HCT116 (cell line): ENCODE data around the gene FOXK2. TPM values are rescaled to one million over a fixed set of nuclear protein-coding genes. Genes with fewer than 3 reads are reported as not detected.
"Not testable (repeated sequence)": the region's sequence is repeated elsewhere in the genome, so short reads cannot be mapped to it uniquely, and the experiment has no call there.

ENCODE experiments used
- ATAC-seq: fragments of 200-7000 bp; cut with Tn5 transposase; 2 replicates; pipeline ENCODE4 v1.9.1; 2020; ENCODE audit warnings: mild to moderate bottlenecking, moderate library complexity
- BruUV-seq: library from RNA; stranded (reverse); fragments of 400-500 nt; replicated peaks from 2 replicates; lab custom pipeline; 2021; lab: Mats Ljungman, UMichigan
- CTCF ChIA-PET: fragments of 300-600 bp; sonication (Branson Sonifier 250); formaldehyde crosslinking; loops from one replicate; lab custom pipeline; 2021; ENCODE audit warnings: antibody characterized with exemption; lab: Charles Lee
- POLR2A ChIA-PET: fragments of 300-600, 350-600 bp; sonication (Branson Sonifier 250); formaldehyde crosslinking; loops from one replicate; lab custom pipeline; 2021; ENCODE audit warnings: antibody characterized with exemption; lab: Charles Lee
- RAD21 ChIA-PET, 2 experiments: fragments of 300-600 bp; sonication (Branson Sonifier 250); formaldehyde crosslinking; loops; one replicate each; lab custom pipeline; 2023; ENCODE audit warnings: low total read pairs in 2 of 2; ENCODE audit not compliant: uncharacterized antibody in 2 of 2, unreplicated experiment in 2 of 2, low non-redundant PET in 1 of 2; lab: Charles Lee
- DNase-seq: peaks from one replicate; pipeline ENCODE4 v3.0.0-alpha.2; 2010; ENCODE audit warnings: low read depth, low spot score
- H2AFZ ChIP-seq: fragments of 200-600 bp; shearing (Covaris generic), sonication (generic); 2 replicates; pipeline ENCODE4 v1.6.1; 2017; ENCODE audit warnings: low read depth, mixed run types, mixed read lengths, antibody characterized with exemption, low read length; ENCODE audit not compliant: poor library complexity, severe bottlenecking
- H3K27ac ChIP-seq: 2 replicates; pipeline ENCODE4 v1.5.1; 2012; ENCODE audit warnings: low read depth, low read length
- H3K27me3 ChIP-seq: fragments of 200-600 bp; sonication (generic); 2 replicates; pipeline ENCODE4 v1.6.1; 2016; ENCODE audit warnings: mixed run types, low read length, mixed read lengths; ENCODE audit not compliant: insufficient read depth
- H3K36me3 ChIP-seq, 2 experiments: fragments of 200-500 bp in 1 of 2; fragments of 200-600 bp in 1 of 2; sonication (Bioruptor generic) in 1 of 2; sonication (generic) in 1 of 2; 2 replicates each; pipeline versions ENCODE4 v1.5.1 to v1.6.1; 2014 to 2016; ENCODE audit warnings: low read length in 2 of 2, inconsistent platforms in 1 of 2, mixed read lengths in 1 of 2, mixed run types in 1 of 2; ENCODE audit not compliant: insufficient read depth in 2 of 2, control insufficient read depth in 1 of 2
- H3K4me1 ChIP-seq, 2 experiments: fragments of 200-600 bp in 1 of 2; sonication (generic) in 1 of 2; 2 replicates each; pipeline versions ENCODE4 v1.5.1 to v1.6.1; 2012 to 2017; ENCODE audit warnings: low read length in 2 of 2, inconsistent platforms in 1 of 2, mild to moderate bottlenecking in 1 of 2, mixed read lengths in 1 of 2, mixed run types in 1 of 2, moderate library complexity in 1 of 2; ENCODE audit not compliant: insufficient read depth in 2 of 2, control insufficient read depth in 1 of 2
- H3K4me2 ChIP-seq: fragments of 200-600 bp; sonication (generic); 2 replicates; pipeline ENCODE4 v1.6.1; 2017; ENCODE audit warnings: mixed run types, low read length, mixed read lengths
- H3K4me3 ChIP-seq, 2 experiments: fragments of 200-600 bp in 1 of 2; sonication (generic) in 1 of 2; replicated peaks in 1 of 2; 2 replicates each; pipeline ENCODE4 v1.5.1; 2011 to 2016; ENCODE audit warnings: low read length in 2 of 2, control low read depth in 1 of 2, low read depth in 1 of 2, mild to moderate bottlenecking in 1 of 2, mixed read lengths in 1 of 2, mixed run types in 1 of 2
- H3K79me2 ChIP-seq: fragments of 200-600 bp; sonication (generic); 2 replicates; pipeline ENCODE4 v1.6.1; 2017; ENCODE audit warnings: mild to moderate bottlenecking, mixed run types, low read length, moderate library complexity, mixed read lengths; ENCODE audit not compliant: insufficient read depth
- H3K9ac ChIP-seq: fragments of 200-600 bp; sonication (generic); 2 replicates; pipeline ENCODE4 v1.6.1; 2016; ENCODE audit warnings: low read length, mixed read lengths
- H3K9me2 ChIP-seq: fragments of 200-600 bp; sonication (generic), shearing (Covaris generic); 2 replicates; pipeline ENCODE4 v1.6.1; 2017; ENCODE audit warnings: mixed run types, mild to moderate bottlenecking, moderate library complexity; ENCODE audit not compliant: insufficient read depth
- H3K9me3 ChIP-seq, 2 experiments: fragments of 200-500 bp in 1 of 2; fragments of 200-600 bp in 1 of 2; sonication (Bioruptor generic) in 1 of 2; sonication (generic) in 1 of 2; 2 replicates each; pipeline ENCODE4 v1.6.1; 2014 to 2017; ENCODE audit warnings: low read length in 2 of 2, mixed read lengths in 2 of 2, inconsistent platforms in 1 of 2, low read depth in 1 of 2, mild to moderate bottlenecking in 1 of 2, mixed run types in 1 of 2, moderate library complexity in 1 of 2; ENCODE audit not compliant: control insufficient read depth in 1 of 2, insufficient read depth in 1 of 2
- H4K20me1 ChIP-seq: fragments of 200-600 bp; sonication (generic), shearing (Covaris generic); 2 replicates; pipeline ENCODE4 v1.6.1; 2017; ENCODE audit warnings: mixed run types, mild to moderate bottlenecking, moderate library complexity; ENCODE audit not compliant: insufficient read depth
- ATF3 ChIP-seq: IDR thresholded peaks from 2 replicates; pipeline ENCODE4 v1.6.1; 2012
- CBX3 ChIP-seq: IDR thresholded peaks from 2 replicates; pipeline ENCODE4 v1.6.1; 2012; ENCODE audit warnings: low read depth
- CEBPB ChIP-seq: IDR thresholded peaks from 2 replicates; pipeline ENCODE4 v1.6.1; 2012; ENCODE audit warnings: low read depth
- CTCF ChIP-seq, 3 experiments: fragments of 200-600 bp in 1 of 3; sonication (generic) in 1 of 3; IDR thresholded peaks in 2 of 3; conservative IDR thresholded peaks in 1 of 3; 2 replicates each; pipeline ENCODE4 v1.5.1; 2012 to 2017; ENCODE audit warnings: low read depth in 2 of 3, low read length in 2 of 3, antibody characterized with exemption in 1 of 3, borderline replicate concordance in 1 of 3, control low read depth in 1 of 3, mild to moderate bottlenecking in 1 of 3, mixed read lengths in 1 of 3, mixed run types in 1 of 3, moderate library complexity in 1 of 3; ENCODE audit not compliant: insufficient read depth in 1 of 3
- EZH2 ChIP-seq: fragments of 200-600 bp; sonication (generic); IDR thresholded peaks from 2 replicates; pipeline ENCODE4 v1.6.1; 2017; ENCODE audit warnings: antibody characterized with exemption, mixed run types
- FOSL1 ChIP-seq: IDR thresholded peaks from 2 replicates; pipeline ENCODE4 v1.6.1; 2012; ENCODE audit warnings: low read depth
- MAX ChIP-seq: IDR thresholded peaks from 2 replicates; pipeline ENCODE4 v1.6.1; 2012
- RAD21 ChIP-seq: IDR thresholded peaks from 2 replicates; pipeline ENCODE4 v1.6.1; 2012; ENCODE audit warnings: low read depth, mild to moderate bottlenecking
- ZNF274 ChIP-seq: fragments of 200-500 bp; sonication (Bioruptor generic); IDR thresholded peaks from 2 replicates; pipeline ENCODE4 v1.6.1; 2014; ENCODE audit warnings: mild to moderate bottlenecking, low read depth, low read length, inconsistent platforms
- intact Hi-C: fragments of 100-400 bp; cut with micrococcal nuclease; formaldehyde crosslinking; loops from 2 replicates; pipeline ENCODE4 v1.10.0; 2022
- total RNA-seq: library from RNA; stranded (reverse); gene quantifications from one replicate; pipeline ENCODE4 v1.2.1, GENCODE V29; 2021; ENCODE audit not compliant: unreplicated experiment

The FOXK2 gene
- total RNA-seq, 1 experiment from 2014 or later = 122 TPM

GRCh38 chr17:82561429-82562035, 42.0 kb downstream of the FOXK2 start:
- peak; percentile 35; the same call in 1 of the 2 replicates for ATAC-seq
- Histone ChIP-seq H3K4me3 (no peak overlapping the region), H3K9me2 (no peaks in the 10 kb centered on the region), H3K4me1 (peaks cover 5 to 24% of the 10 kb centered on the region in 2 experiments; a peak in 1 of 4 replicates), H4K20me1 (peaks cover 33% of the 10 kb centered on the region; the same call in 1 of the 2 replicates), H2AFZ (no peak overlapping the region), H3K36me3 (peaks cover 14 to 22% of the 10 kb centered on the region in 2 experiments), H3K27ac (no peak overlapping the region)
- RAD21 ChIA-PET = no interaction called here
- no TSS peak for BruUV-seq
- CTCF ChIA-PET = interaction anchor here (0.6 kb wide), 1 partner anchor 74 kb away, joined by 3 read pairs; no protein-coding TSS in a partner anchor
- intact Hi-C loops = no loop called here
- no peak for TF ChIP-seq CEBPB
- TF ChIP-seq MAX = no peak
- TF ChIP-seq ZNF274 = no peak
- TF ChIP-seq CTCF (IDR thresholded peaks at IDR 0.05 in 2 of 3, conservative IDR thresholded peaks at IDR 0.05 in 1 of 3; ENCODE audit: borderline replicate concordance in 1 of 3, insufficient read depth in 1 of 3, low read depth in 2 of 3, low read length in 2 of 3) = no peak
- no peak for TF ChIP-seq EZH2
- TF ChIP-seq CBX3 = no peak
- TF ChIP-seq ATF3 = no peak
- no peak for TF ChIP-seq RAD21
- no peak for TF ChIP-seq FOSL1
- TF ChIP-seq, all 23 proteins: peak for 0
- no peak overlapping the region for H3K9ac ChIP-seq
- no peak overlapping the region for H3K4me2 ChIP-seq
- DNase-seq = no peak
- no peaks in the 10 kb centered on the region for H3K27me3 ChIP-seq
- H3K79me2 ChIP-seq = peaks cover 100% of the 10 kb centered on the region
- no peaks in the 10 kb centered on the region for H3K9me3 ChIP-seq
- POLR2A ChIA-PET = no interaction called here

- DNase-seq, POLR2A ChIA-PET, BruUV-seq: not testable (repeated sequence)
These were observed 43.2 kb downstream of the FOXK2 start for GRCh38 chr17:82562718-82563220.

More at GRCh38 chr17:82562718-82563220, 43.2 kb downstream of the FOXK2 start:
- H3K9ac ChIP-seq, H3K4me3 ChIP-seq, H3K4me2 ChIP-seq, H3K27me3 ChIP-seq, H2AFZ ChIP-seq, H3K9me3 ChIP-seq, ATAC-seq, RAD21 ChIA-PET, H3K9me2 ChIP-seq, CTCF ChIA-PET, H3K27ac ChIP-seq, intact Hi-C loops: not testable (repeated sequence)
- Histone ChIP-seq H3K4me1 (peaks cover 7 to 27% of the 10 kb centered on the region in 2 experiments; a peak in 3 of 4 replicates), H4K20me1 (peaks cover 31% of the 10 kb centered on the region; the same call in 1 of the 2 replicates), H3K79me2 (peaks cover 100% of the 10 kb centered on the region), H3K36me3 (peaks cover 26 to 33% of the 10 kb centered on the region in 2 experiments)
